ENCODE measurements around the gene SLC16A5. TPM values are rescaled to one million over a fixed set of nuclear protein-coding genes. Genes with fewer than 3 reads are reported as not detected.
"Not testable (repeated sequence)": the region's sequence is repeated elsewhere in the genome, so short reads cannot be mapped to it uniquely, and the experiment has no call there.

Gene SLC16A5
- polyA plus RNA-seq, 1 donor from 2014 or later: not detected

DNA sequence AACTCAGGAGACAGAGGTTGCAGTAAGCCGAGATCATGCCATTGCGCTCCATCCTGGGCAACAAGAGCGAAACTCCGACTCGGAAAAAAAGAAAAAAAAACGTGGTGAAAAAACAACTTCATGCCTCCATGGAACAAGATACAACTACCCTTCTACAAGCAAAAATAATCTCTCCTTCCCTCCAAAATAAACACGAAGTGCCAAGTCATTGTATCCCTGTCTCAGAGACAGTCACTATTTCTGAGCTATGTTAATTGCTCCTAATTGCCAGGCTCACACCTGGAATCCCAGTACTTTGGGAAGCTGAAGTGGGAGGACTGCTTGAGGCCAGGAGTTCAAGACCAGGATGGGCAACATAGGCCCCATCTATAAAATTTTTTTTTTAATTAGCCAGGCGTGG, 19.0 kb upstream of the SLC16A5 start:
- Histone ChIP-seq H3K79me2 (replicated peaks; ENCODE audit: insufficient read depth, low read length) (no peaks in the 10 kb centered on the region), H3K27ac (ENCODE audit: low read length) (no peak overlapping the region), H3K4me2 (ENCODE audit: low read length) (no peak overlapping the region), H3K36me3 (ENCODE audit: insufficient read depth, low read length) (no peaks in the 10 kb centered on the region), H3K27me3 (ENCODE audit: insufficient read depth, low read depth, low read length) (no peaks in the 10 kb centered on the region), H2AFZ (ENCODE audit: low read depth, low read length) (no peak overlapping the region), H3K9me2 (ENCODE audit: insufficient read depth, low read length) (no peaks in the 10 kb centered on the region), H3K9ac (ENCODE audit: low read length) (no peak overlapping the region), H3K4me3 (ENCODE audit: low read length) (no peak overlapping the region), H4K20me1 (ENCODE audit: insufficient read depth) (no peaks in the 10 kb centered on the region), H3F3A (ENCODE audit: insufficient read depth, low read length, poor library complexity, severe bottlenecking) (no peaks in the 10 kb centered on the region), H3K9me3 (ENCODE audit: low read length) (no peaks in the 10 kb centered on the region)
- TF ChIP-seq MXI1 (conservative IDR thresholded peaks at IDR 0.05; ENCODE audit: poor library complexity, severe bottlenecking): no peak
- TF ChIP-seq, protein P1, sequence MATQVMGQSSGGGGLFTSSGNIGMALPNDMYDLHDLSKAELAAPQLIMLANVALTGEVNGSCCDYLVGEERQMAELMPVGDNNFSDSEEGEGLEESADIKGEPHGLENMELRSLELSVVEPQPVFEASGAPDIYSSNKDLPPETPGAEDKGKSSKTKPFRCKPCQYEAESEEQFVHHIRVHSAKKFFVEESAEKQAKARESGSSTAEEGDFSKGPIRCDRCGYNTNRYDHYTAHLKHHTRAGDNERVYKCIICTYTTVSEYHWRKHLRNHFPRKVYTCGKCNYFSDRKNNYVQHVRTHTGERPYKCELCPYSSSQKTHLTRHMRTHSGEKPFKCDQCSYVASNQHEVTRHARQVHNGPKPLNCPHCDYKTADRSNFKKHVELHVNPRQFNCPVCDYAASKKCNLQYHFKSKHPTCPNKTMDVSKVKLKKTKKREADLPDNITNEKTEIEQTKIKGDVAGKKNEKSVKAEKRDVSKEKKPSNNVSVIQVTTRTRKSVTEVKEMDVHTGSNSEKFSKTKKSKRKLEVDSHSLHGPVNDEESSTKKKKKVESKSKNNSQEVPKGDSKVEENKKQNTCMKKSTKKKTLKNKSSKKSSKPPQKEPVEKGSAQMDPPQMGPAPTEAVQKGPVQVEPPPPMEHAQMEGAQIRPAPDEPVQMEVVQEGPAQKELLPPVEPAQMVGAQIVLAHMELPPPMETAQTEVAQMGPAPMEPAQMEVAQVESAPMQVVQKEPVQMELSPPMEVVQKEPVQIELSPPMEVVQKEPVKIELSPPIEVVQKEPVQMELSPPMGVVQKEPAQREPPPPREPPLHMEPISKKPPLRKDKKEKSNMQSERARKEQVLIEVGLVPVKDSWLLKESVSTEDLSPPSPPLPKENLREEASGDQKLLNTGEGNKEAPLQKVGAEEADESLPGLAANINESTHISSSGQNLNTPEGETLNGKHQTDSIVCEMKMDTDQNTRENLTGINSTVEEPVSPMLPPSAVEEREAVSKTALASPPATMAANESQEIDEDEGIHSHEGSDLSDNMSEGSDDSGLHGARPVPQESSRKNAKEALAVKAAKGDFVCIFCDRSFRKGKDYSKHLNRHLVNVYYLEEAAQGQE (IDR thresholded peaks at IDR 0.05; ENCODE audit: borderline replicate concordance): no peak
- TF ChIP-seq EP300 (conservative IDR thresholded peaks at IDR 0.05; ENCODE audit: poor library complexity, severe bottlenecking): no peak
- TF ChIP-seq RAD21 (conservative IDR thresholded peaks at IDR 0.05): no peak
- TF ChIP-seq, protein P2, sequence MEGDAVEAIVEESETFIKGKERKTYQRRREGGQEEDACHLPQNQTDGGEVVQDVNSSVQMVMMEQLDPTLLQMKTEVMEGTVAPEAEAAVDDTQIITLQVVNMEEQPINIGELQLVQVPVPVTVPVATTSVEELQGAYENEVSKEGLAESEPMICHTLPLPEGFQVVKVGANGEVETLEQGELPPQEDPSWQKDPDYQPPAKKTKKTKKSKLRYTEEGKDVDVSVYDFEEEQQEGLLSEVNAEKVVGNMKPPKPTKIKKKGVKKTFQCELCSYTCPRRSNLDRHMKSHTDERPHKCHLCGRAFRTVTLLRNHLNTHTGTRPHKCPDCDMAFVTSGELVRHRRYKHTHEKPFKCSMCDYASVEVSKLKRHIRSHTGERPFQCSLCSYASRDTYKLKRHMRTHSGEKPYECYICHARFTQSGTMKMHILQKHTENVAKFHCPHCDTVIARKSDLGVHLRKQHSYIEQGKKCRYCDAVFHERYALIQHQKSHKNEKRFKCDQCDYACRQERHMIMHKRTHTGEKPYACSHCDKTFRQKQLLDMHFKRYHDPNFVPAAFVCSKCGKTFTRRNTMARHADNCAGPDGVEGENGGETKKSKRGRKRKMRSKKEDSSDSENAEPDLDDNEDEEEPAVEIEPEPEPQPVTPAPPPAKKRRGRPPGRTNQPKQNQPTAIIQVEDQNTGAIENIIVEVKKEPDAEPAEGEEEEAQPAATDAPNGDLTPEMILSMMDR (IDR thresholded peaks at IDR 0.05; ENCODE audit: poor library complexity, severe bottlenecking): no peak
- no peak for TF ChIP-seq SMC3 (conservative IDR thresholded peaks at IDR 0.05; ENCODE audit: poor library complexity)
- no peak for TF ChIP-seq POLR2AphosphoS5 (IDR thresholded peaks at IDR 0.05)
- TF ChIP-seq TAF1 (IDR thresholded peaks at IDR 0.05; ENCODE audit: low read depth): no peak
- TF ChIP-seq EZH2 (IDR thresholded peaks at IDR 0.05; ENCODE audit: borderline replicate concordance, insufficient read depth, low read length, poor library complexity, severe bottlenecking): no peak

DNA sequence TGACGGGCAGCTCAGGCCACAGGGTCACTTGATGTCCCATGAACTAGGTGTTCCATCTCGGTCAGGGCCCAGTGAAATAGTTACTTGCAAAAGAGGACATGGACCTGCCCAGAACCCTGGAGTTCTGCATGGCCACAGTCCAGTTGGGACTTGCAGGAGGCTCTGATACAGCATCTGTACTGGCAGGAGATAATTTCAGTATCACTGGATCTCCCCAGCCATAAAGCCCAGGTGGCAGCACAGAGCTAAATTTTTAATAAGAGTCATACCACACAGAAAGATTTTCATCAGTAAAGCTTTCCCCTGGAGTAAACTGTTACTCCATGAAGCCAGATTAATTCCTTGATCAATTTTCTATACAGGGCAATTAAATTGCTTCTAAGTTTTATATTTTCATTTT, 18.0 kb upstream of the SLC16A5 start:
- Histone ChIP-seq H3K4me2 (ENCODE audit: low read length) (no peak overlapping the region), H3K27me3 (ENCODE audit: insufficient read depth, low read depth, low read length) (no peaks in the 10 kb centered on the region), H3K9me3 (ENCODE audit: low read length) (no peaks in the 10 kb centered on the region), H3F3A (ENCODE audit: insufficient read depth, low read length, poor library complexity, severe bottlenecking) (no peaks in the 10 kb centered on the region), H2AFZ (ENCODE audit: low read depth, low read length) (no peak overlapping the region), H3K9me2 (ENCODE audit: insufficient read depth, low read length) (no peaks in the 10 kb centered on the region), H3K27ac (ENCODE audit: low read length) (no peak overlapping the region), H3K9ac (ENCODE audit: low read length) (no peak overlapping the region), H3K36me3 (ENCODE audit: insufficient read depth, low read length) (no peaks in the 10 kb centered on the region), H4K20me1 (ENCODE audit: insufficient read depth) (no peaks in the 10 kb centered on the region), H3K79me2 (replicated peaks; ENCODE audit: insufficient read depth, low read length) (no peaks in the 10 kb centered on the region), H3K4me3 (ENCODE audit: low read length) (no peak overlapping the region)
- TF ChIP-seq, protein P2 (IDR thresholded peaks at IDR 0.05; ENCODE audit: poor library complexity, severe bottlenecking): no peak
- TF ChIP-seq RAD21 (conservative IDR thresholded peaks at IDR 0.05) (no peak), POLR2AphosphoS5 (IDR thresholded peaks at IDR 0.05) (no peak), SMC3 (conservative IDR thresholded peaks at IDR 0.05; ENCODE audit: poor library complexity) (no peak), TAF1 (IDR thresholded peaks at IDR 0.05; ENCODE audit: low read depth) (no peak), EZH2 (IDR thresholded peaks at IDR 0.05; ENCODE audit: borderline replicate concordance, insufficient read depth, low read length, poor library complexity, severe bottlenecking) (no peak), EP300 (conservative IDR thresholded peaks at IDR 0.05; ENCODE audit: poor library complexity, severe bottlenecking) (no peak), MXI1 (conservative IDR thresholded peaks at IDR 0.05; ENCODE audit: poor library complexity, severe bottlenecking) (no peak)
- TF ChIP-seq, protein P1 (IDR thresholded peaks at IDR 0.05; ENCODE audit: borderline replicate concordance): no peak

DNA sequence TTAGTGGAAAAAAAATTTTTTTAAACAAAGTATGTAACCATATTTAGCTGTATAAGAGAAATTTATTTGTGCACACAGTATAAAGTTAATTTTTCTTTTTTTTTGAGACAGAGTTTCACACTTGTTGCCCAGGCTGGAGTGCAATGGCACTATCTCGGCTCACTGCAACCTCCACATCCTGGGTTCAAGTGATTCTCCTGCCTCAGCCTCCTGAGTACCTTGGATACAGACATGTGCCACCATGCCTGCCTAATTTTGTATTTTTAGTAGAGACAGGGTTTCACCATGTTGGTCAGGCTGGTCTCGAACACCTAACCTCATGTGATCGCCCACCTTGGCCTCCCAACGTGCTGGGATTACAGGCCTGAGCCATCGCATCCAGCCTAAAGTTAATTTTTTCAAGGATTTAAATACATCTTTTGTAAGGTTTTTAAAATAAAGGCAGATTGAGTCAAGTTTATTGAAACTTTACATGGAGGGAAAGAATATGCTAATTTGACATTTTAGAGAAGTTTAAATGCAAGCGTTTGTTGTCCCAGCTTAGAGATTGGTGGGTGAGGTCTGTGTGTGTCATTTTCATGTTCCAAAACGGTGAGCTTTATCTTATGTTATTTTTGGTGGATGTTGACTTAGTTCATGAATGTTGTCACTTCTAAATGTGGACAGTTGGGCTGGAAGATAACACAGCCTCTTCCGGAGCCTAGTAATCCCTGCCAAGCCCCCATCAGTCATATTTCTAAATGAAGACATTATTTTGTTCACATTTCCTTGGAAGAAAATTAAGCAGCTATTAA, 16.1 kb upstream of the SLC16A5 start:
- not testable (repeated sequence) for H3K9me3 ChIP-seq (ENCODE audit: low read length); H3K4me3 ChIP-seq (ENCODE audit: low read length); H3K27ac ChIP-seq (ENCODE audit: low read length); H3F3A ChIP-seq (ENCODE audit: insufficient read depth, low read length, poor library complexity, severe bottlenecking); H3K9me2 ChIP-seq (ENCODE audit: insufficient read depth, low read length); H3K9ac ChIP-seq (ENCODE audit: low read length); H3K27me3 ChIP-seq (ENCODE audit: insufficient read depth, low read depth, low read length); H3K36me3 ChIP-seq (ENCODE audit: insufficient read depth, low read length); H2AFZ ChIP-seq (ENCODE audit: low read depth, low read length); H4K20me1 ChIP-seq (ENCODE audit: insufficient read depth); H3K4me2 ChIP-seq (ENCODE audit: low read length); H3K79me2 ChIP-seq (replicated peaks; ENCODE audit: insufficient read depth, low read length)
